GM18909 (cell line): ENCODE measurements around the gene DUSP9.
"Not testable (repeated sequence)": the region's sequence is repeated elsewhere in the genome, so short reads cannot be mapped to it uniquely, and the experiment has no call there.

Experiments
- ATAC-seq: cut with Tn5 transposase; IDR thresholded peaks from one replicate; pipeline ENCODE4 v1.9.1; 2021; ENCODE audit warnings: mild to moderate bottlenecking; ENCODE audit not compliant: unreplicated experiment, poor library complexity

The DUSP9 gene

GRCh38 chrX:153669901-153670731 is 23.1 kb downstream of the DUSP9 start:
- no peak for ATAC-seq

- no peak for ATAC-seq
Observed at GRCh38 chrX:153670748-153671588, 24.0 kb downstream of the DUSP9 start.

- ATAC-seq, result no peak
Observed at GRCh38 chrX:153671589-153672530, 24.9 kb downstream of the DUSP9 start.

- no peak for ATAC-seq
Observed at GRCh38 chrX:153672531-153673427, 25.8 kb downstream of the DUSP9 start.

GRCh38 chrX:153673428-153674218 is 26.6 kb downstream of the DUSP9 start, which contains the start of gene PNCK:
PNCK (minus strand) TSS chrX:153673813; CDS start chrX:153673076, 737 bp downstream.
- no peak for ATAC-seq

GRCh38 chrX:153674219-153674851 is 27.3 kb downstream of the DUSP9 start:
- ATAC-seq, result no peak

GRCh38 chrX:153681175-153681574 is 34.2 kb downstream of the DUSP9 start:
- no peak for ATAC-seq

GRCh38 chrX:153683486-153683885 is 36.5 kb downstream of the DUSP9 start:
- ATAC-seq, result not testable (repeated sequence)

- no peak for ATAC-seq
Observed at GRCh38 chrX:153684467-153685155, 37.6 kb downstream of the DUSP9 start.

- no peak for ATAC-seq
Observed at GRCh38 chrX:153685156-153685536, 38.1 kb downstream of the DUSP9 start.

- no peak for ATAC-seq
Observed at GRCh38 chrX:153685751-153686696, 39.0 kb downstream of the DUSP9 start.

GRCh38 chrX:153686711-153687110 is 39.7 kb downstream of the DUSP9 start:
- ATAC-seq, result no peak

- no peak for ATAC-seq
Observed at GRCh38 chrX:153687121-153688039, 40.4 kb downstream of the DUSP9 start, which contains the start of gene SLC6A8. SLC6A8 (plus strand) TSS chrX:153687926; CDS start chrX:153688575, 649 bp downstream.

- no peak for ATAC-seq
Observed at GRCh38 chrX:153688071-153688470, 41.1 kb downstream of the DUSP9 start.

GRCh38 chrX:153688506-153688905 is 41.5 kb downstream of the DUSP9 start:
- ATAC-seq, result no peak
